HEK293 (cell line): ENCODE data around the gene BDKRB2.

ENCODE experiments used
- CTCF ChIP-seq: fragments of 450-650 bp; formaldehyde crosslinking; IDR thresholded peaks from 2 replicates; pipeline ENCODE4 v1.5.1; 2016; ENCODE audit warnings: missing biosample characterization, missing genetic modification characterization
- ZBTB21 ChIP-seq: fragments of 450-650 bp; formaldehyde crosslinking; IDR thresholded peaks from 2 replicates; pipeline ENCODE4 v1.5.1; 2017; ENCODE audit warnings: missing biosample characterization, missing genetic modification characterization
- ZNF133 ChIP-seq: fragments of 450-650 bp; formaldehyde crosslinking; IDR thresholded peaks from 2 replicates; pipeline ENCODE4 v1.5.1; 2016; ENCODE audit warnings: missing biosample characterization, missing genetic modification characterization
- ZNF398 ChIP-seq: fragments of 450-650 bp; formaldehyde crosslinking; IDR thresholded peaks from 2 replicates; pipeline ENCODE4 v1.5.1; 2017; ENCODE audit warnings: missing biosample characterization, missing genetic modification characterization
- ZNF621 ChIP-seq: fragments of 450-650 bp; formaldehyde crosslinking; IDR thresholded peaks from 2 replicates; pipeline ENCODE4 v1.5.1; 2017; ENCODE audit warnings: missing biosample characterization, missing genetic modification characterization
- ZNF785 ChIP-seq: fragments of 450-650 bp; formaldehyde crosslinking; IDR thresholded peaks from 2 replicates; pipeline ENCODE4 v1.5.1; 2016; ENCODE audit warnings: missing biosample characterization, missing genetic modification characterization
- ZSCAN18 ChIP-seq: fragments of 450-650 bp; formaldehyde crosslinking; IDR thresholded peaks from 2 replicates; pipeline ENCODE4 v1.5.1; 2016; ENCODE audit warnings: missing biosample characterization, missing genetic modification characterization

- TF ChIP-seq ZSCAN18 (tag by site-specific recombination): no peak
- TF ChIP-seq CTCF (tag by site-specific recombination): no peak
- no peak for TF ChIP-seq ZNF398
- TF ChIP-seq ZNF133 (tag by site-specific recombination): no peak
- no peak for TF ChIP-seq ZBTB21 (tag by site-specific recombination)
- no peak for TF ChIP-seq ZNF785 (tag by site-specific recombination)
- no peak for TF ChIP-seq ZNF621 (tag by site-specific recombination)
Observed at GRCh38 chr14:96216627-96217026, 12.0 kb downstream of the BDKRB2 start.
